Gastrocnemius medialis (tissue), 4 donors: Measurements from ENCODE around the gene RAB6B. TPM values are rescaled to one million over a fixed set of nuclear protein-coding genes. Genes with fewer than 3 reads are reported as not detected.
A peak's percentile ranks its signal among the peaks of the same experiment; 100 is the strongest.

Source experiments
- ATAC-seq, 2 donors: fragments of 150-250 bp; one replicate each; pipeline ENCODE4 v1.9.1; 2016
- DNase-seq, 2 donors: peaks; one replicate each; pipeline ENCODE4 v3.0.0-alpha.2; 2019
- H3K27ac ChIP-seq, 4 donors: fragments of 200-600 bp; sonication (generic); 1 replicate in 1 of 4; 2 replicates in 3 of 4; pipeline ENCODE4 v1.5.1; 2016 to 2018; ENCODE audit warnings: mild to moderate bottlenecking in 2 of 4, moderate library complexity in 1 of 4
- H3K27me3 ChIP-seq, 3 donors: fragments of 200-600 bp; sonication (generic) in 2 of 3; 1 replicate in 1 of 3; 2 replicates in 2 of 3; pipeline versions ENCODE4 v1.5.1 to v1.6.0; 2016 to 2019; ENCODE audit warnings: mild to moderate bottlenecking in 1 of 3, moderate library complexity in 1 of 3
- H3K36me3 ChIP-seq, 2 donors: fragments of 200-600 bp; sonication (generic) in 1 of 2; one replicate each; pipeline ENCODE4 v1.5.1; 2017 to 2018
- H3K4me1 ChIP-seq, 2 donors: fragments of 200-600 bp; sonication (generic) in 1 of 2; one replicate each; pipeline ENCODE4 v1.5.1; 2016 to 2017; ENCODE audit warnings: mild to moderate bottlenecking in 2 of 2
- H3K4me3 ChIP-seq, 4 donors: fragments of 200-600 bp; sonication (generic) in 3 of 4; 1 replicate in 1 of 4; 2 replicates in 3 of 4; pipeline ENCODE4 v1.5.1; 2016 to 2019; ENCODE audit warnings: mild to moderate bottlenecking in 2 of 4
- H3K9me3 ChIP-seq, 3 donors: fragments of 200-600 bp; sonication (generic) in 2 of 3; 1 replicate in 1 of 3; 2 replicates in 2 of 3; pipeline ENCODE4 v1.5.1; 2016 to 2019
- POLR2A ChIP-seq, 2 donors: fragments of 450-650 bp; IDR thresholded peaks; one replicate each; pipeline ENCODE4 v1.6.1; 2017; ENCODE audit warnings: antibody characterized with exemption in 2 of 2, mild to moderate bottlenecking in 2 of 2, moderate library complexity in 2 of 2
- in situ Hi-C, 4 donors: fragments of 200-750 bp; cut with MboI; loops; one replicate each; pipeline versions ENCODE4 v1.15.0 to v1.8.0; 2017; ENCODE audit warnings: low sequenced_read_pairs in 4 of 4
- intact Hi-C: fragments of 100-400 bp; cut with DNase I; formaldehyde crosslinking; loops from one replicate; pipeline ENCODE4 v1.15.1; 2023; ENCODE audit warnings: low total_unique reads
- total RNA-seq, 4 donors: library from RNA; depleted of rRNA; stranded (reverse); fragments of >200 nt; gene quantifications; one replicate each; pipeline versions ENCODE4 v1.1.0 to v1.2.3, GENCODE V29; 2016
- TF ChIP-seq, protein P1 (sequence below), 5 experiments: fragments of 450-650 bp in 3 of 5; fragments of 200-600 bp in 2 of 5; sonication (generic) in 2 of 5; IDR thresholded peaks in 4 of 5; conservative IDR thresholded peaks in 1 of 5; 1 replicate in 4 of 5; 2 replicates in 1 of 5; pipeline ENCODE4 v1.5.1; 2016 to 2019; ENCODE audit warnings: antibody characterized with exemption in 5 of 5, mild to moderate bottlenecking in 3 of 5, moderate library complexity in 3 of 5

The RAB6B gene
- total RNA-seq, 4 donors from 2014 or later = 0.31 to 1.1 (median 0.72) TPM

DNA sequence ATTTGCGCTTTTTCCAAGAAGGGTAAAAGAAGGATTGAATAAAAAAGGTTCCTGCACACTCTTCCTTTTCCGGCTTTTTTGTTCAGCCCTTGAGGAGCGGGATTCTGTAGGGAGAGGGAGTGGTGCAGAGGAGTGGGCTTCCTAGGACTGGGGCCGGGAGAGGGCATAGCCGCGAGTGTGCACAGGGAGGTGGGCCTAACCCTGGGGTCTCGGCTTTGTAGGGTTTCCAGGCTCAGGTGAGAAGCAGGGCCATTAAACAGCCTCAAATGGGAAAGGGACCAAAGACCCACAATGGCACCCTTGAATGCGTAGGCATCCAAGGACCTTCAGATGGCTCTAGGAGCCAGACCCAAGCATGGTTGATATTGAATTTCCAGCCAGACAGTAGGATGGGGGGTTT is 35.4 kb upstream of the RAB6B start:
- Histone ChIP-seq H3K4me3 (no peak overlapping the region), H3K4me1 (peaks cover 0 to 9% of the 10 kb centered on the region in 2 donors), H3K36me3 (no peaks in the 10 kb centered on the region), H3K9me3 (no peaks in the 10 kb centered on the region), H3K27ac (no peak overlapping the region), H3K27me3 (peaks cover 0 to 2% (median 0%) of the 10 kb centered on the region in 3 donors)
- no peak for DNase-seq
- intact Hi-C loops (loop anchor here (10.0 kb wide), 2 partner anchors 104 to 544 kb away; no protein-coding TSS in a partner anchor), in situ Hi-C loops (no loop called here)
- TF ChIP-seq POLR2A (IDR thresholded peaks at IDR 0.05) = no peak
- TF ChIP-seq, protein P1, sequence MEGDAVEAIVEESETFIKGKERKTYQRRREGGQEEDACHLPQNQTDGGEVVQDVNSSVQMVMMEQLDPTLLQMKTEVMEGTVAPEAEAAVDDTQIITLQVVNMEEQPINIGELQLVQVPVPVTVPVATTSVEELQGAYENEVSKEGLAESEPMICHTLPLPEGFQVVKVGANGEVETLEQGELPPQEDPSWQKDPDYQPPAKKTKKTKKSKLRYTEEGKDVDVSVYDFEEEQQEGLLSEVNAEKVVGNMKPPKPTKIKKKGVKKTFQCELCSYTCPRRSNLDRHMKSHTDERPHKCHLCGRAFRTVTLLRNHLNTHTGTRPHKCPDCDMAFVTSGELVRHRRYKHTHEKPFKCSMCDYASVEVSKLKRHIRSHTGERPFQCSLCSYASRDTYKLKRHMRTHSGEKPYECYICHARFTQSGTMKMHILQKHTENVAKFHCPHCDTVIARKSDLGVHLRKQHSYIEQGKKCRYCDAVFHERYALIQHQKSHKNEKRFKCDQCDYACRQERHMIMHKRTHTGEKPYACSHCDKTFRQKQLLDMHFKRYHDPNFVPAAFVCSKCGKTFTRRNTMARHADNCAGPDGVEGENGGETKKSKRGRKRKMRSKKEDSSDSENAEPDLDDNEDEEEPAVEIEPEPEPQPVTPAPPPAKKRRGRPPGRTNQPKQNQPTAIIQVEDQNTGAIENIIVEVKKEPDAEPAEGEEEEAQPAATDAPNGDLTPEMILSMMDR (IDR thresholded peaks at IDR 0.05 in 4 of 5, conservative IDR thresholded peaks at IDR 0.05 in 1 of 5) = no peak
- ATAC-seq = no peak

DNA sequence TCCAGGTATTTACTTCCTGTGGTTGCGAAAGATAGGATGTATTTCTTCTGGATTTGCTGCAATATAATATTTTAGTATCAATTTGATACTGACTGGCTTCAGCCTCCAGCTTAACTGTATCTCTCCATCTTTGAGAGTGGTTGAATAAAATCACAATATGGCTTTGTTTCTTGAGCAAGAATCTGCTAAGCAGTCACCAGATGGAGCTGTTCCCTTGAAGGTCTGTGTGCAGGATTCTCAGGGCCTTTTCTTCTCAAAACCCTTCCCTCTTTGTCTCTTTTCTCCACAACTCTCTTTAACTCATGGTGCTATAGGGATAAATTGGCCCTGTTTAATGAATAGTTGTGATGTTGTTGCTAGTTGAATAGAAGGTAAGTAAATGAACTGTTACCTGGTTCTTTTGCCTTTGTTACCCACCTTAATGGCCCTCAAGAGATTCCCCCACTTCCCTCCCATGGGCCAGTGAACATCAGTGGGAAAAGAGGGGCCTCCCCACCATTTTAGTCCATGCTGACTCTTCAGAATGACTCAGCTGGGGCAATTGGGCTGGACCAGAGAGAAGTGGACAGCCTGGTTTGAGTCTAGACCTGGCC is 34.8 kb upstream of the RAB6B start:
- Histone ChIP-seq H3K36me3 (no peaks in the 10 kb centered on the region), H3K27me3 (peaks cover 0 to 2% (median 0%) of the 10 kb centered on the region in 3 donors), H3K27ac (no peak overlapping the region), H3K4me1 (peaks cover 0 to 9% of the 10 kb centered on the region in 2 donors), H3K4me3 (no peak overlapping the region), H3K9me3 (no peaks in the 10 kb centered on the region)
- TF ChIP-seq, protein P1 (IDR thresholded peaks at IDR 0.05 in 4 of 5, conservative IDR thresholded peaks at IDR 0.05 in 1 of 5) = peak; percentile 17 to 49 (median 26)
- no peak for TF ChIP-seq POLR2A (IDR thresholded peaks at IDR 0.05)
- no peak for ATAC-seq
- intact Hi-C loops = loop anchor here (10.0 kb wide), 2 partner anchors 104 to 544 kb away; no protein-coding TSS in a partner anchor
- in situ Hi-C loops = no loop called here
- DNase-seq = no peak

DNA sequence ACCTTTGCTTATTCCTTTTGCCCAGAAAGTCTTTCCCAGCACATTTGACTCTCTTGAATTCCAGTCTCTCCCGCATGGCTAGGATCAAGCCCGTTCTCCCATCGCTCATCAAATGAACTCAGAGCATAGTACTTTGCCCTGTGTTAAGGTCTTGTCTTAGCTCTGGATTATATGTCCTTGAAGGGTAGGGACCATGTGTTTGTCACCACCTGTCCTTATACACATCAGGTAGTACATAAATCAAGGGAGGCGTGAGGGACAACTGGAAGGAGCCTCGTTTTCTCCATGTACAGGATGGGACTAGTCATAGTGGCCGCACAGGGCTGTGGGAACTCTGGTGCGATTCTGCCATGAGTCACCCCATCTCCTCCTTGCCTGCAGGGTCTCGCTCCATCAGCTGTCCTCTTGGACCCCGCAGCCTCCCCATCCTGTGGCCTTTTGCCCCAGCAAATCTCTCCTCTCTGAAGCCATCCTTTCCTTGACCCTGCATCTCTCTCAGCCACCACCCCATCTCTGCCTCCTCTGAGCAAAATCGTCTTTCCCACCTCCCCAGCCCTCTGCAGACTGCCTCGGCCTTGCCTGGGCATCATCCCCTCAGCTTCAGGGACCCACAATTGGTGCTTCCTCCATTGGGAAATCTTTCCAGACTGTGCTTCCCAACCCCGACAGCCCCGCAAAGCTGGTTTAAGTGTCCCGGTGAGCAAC is 33.4 kb upstream of the RAB6B start:
- ATAC-seq = no peak
- in situ Hi-C loops = loop anchor here in 1 of 4 donors (10.0 kb wide), 1 partner anchor 114 kb away; no protein-coding TSS in a partner anchor
- Histone ChIP-seq H3K27me3 (peaks cover 0 to 2% (median 0%) of the 10 kb centered on the region in 3 donors), H3K36me3 (no peaks in the 10 kb centered on the region), H3K4me3 (no peak overlapping the region), H3K9me3 (no peaks in the 10 kb centered on the region), H3K4me1 (peaks cover 0 to 9% of the 10 kb centered on the region in 2 donors), H3K27ac (no peak overlapping the region)
- intact Hi-C loops = loop anchor here (5.0 kb wide), 1 partner anchor 1202 kb away; no protein-coding TSS in a partner anchor
- DNase-seq = no peak
- TF ChIP-seq, protein P1 (IDR thresholded peaks at IDR 0.05 in 4 of 5, conservative IDR thresholded peaks at IDR 0.05 in 1 of 5) = no peak
- no peak for TF ChIP-seq POLR2A (IDR thresholded peaks at IDR 0.05)

DNA sequence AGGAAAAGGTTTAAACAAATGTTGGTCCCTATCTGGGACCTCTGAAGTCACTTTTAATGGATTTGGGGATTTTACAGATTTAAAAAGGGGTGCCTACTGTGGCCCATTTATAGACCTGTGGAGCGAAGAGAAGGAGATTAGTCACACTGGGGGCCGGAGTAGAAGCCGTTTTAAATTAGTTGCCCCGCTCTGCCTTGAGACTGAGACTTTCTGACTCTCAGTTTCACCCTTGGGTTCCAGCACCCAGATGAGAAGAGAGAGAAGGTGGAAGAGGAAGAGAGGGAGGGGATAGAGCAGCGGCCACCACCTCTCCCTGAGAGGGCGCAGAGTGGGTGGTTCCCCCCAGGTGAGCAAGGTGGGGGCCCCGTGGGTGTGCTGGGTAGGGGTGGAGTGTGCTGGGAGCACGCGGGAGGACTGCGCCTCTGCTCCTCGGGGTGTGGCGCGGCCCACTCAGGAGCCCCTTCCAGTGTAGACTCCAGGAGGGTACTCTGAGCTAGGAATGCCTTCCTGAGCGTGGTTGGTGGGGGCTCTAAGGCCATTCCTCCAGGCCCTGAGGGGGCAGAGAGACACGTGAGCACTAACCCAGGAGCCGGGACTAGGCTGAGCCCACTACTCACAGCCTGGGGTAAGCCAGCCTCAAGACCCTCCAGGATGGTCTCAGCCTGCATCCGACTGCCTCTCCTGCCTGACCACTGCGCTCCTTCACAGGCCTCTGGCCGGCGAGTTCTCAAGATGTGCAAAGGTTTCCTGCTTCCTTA is 32.6 kb upstream of the RAB6B start:
- no peaks in the 10 kb centered on the region for H3K36me3 ChIP-seq
- no peaks in the 10 kb centered on the region for H3K9me3 ChIP-seq
- H3K27me3 ChIP-seq = peaks cover 0 to 2% (median 0%) of the 10 kb centered on the region in 3 donors
- ATAC-seq (no peak), DNase-seq (no peak)
- H3K27ac ChIP-seq = no peak overlapping the region
- H3K4me3 ChIP-seq = peak overlapping the region in 2 of 4 donors; percentile 59 to 80
- TF ChIP-seq, protein P1 (IDR thresholded peaks at IDR 0.05 in 4 of 5, conservative IDR thresholded peaks at IDR 0.05 in 1 of 5) = no peak
- TF ChIP-seq POLR2A (IDR thresholded peaks at IDR 0.05) = no peak
- intact Hi-C loops (loop anchor here (5.0 kb wide), 1 partner anchor 1201 kb away; no protein-coding TSS in a partner anchor), in situ Hi-C loops (loop anchor here in 1 of 4 donors (10.0 kb wide), 1 partner anchor 114 kb away; no protein-coding TSS in a partner anchor)
- H3K4me1 ChIP-seq = peaks cover 0 to 9% of the 10 kb centered on the region in 2 donors
